GF-D8 (cell line): Measurements from ENCODE around the gene ERCC1.

Experiments used
- DNase-seq: peaks from one replicate; lab custom pipeline; 2025; lab: John Stamatoyannopoulos, UW

ERCC1 gene

GRCh38 chr19:45364696-45365095 is 59.0 kb downstream of the ERCC1 start:
- DNase-seq = no peak

- no peak for DNase-seq
Observed at GRCh38 chr19:45363861-45364459, 59.8 kb downstream of the ERCC1 start.

GRCh38 chr19:45362291-45362690 is 61.4 kb downstream of the ERCC1 start:
- DNase-seq = no peak

GRCh38 chr19:45361608-45362007 is 62.1 kb downstream of the ERCC1 start:
- no peak for DNase-seq

- no peak for DNase-seq
Observed at GRCh38 chr19:45358213-45358792, 65.4 kb downstream of the ERCC1 start.

DNA sequence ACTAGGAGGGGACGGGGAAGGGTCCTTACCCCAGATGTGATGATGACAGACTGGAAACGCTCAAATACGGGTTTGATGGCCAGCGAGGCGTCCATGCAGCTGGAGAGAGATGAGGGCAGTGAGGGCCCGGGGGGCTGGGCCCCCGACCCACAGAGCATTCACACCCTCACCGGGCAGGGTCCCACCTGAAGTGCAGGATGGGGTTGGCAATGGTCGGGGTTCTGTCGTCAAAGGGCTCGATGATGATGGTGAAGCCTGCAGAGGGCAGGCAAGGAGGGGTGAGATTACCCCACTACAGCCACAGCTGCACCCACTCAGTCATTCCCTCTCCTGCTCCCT is 66.3 kb downstream of the ERCC1 start:
- no peak for DNase-seq
